ENCODE data around the gene ANKRD22.

The ANKRD22 gene

DNA sequence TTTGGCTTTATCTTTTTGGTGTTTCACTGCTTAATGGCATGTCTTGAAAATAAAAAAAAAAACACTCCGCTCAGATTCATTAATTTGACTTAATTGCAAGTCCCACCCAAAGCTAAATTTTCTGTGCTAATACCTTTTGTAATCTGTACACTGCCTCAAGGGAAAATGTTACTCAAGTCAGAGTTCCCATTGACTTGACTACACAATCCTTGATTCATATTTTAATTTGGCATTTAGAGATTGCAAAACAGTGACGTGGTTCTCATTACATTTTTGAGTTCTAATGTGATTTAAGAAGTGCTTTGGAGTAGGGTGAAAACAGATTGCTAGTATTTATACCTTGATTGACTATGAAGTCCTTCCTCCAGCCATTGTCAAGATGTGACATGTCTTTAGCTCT, 70.4 kb downstream of the ANKRD22 start:
- DNase-seq (ENCODE audit: extremely low spot score): no peak
- ChIA-PET CTCF (no interaction called here), POLR2A (interaction anchor here (0.5 kb wide), 1 partner anchor 920 kb away, joined by 4 read pairs; the partner anchor contains the start of gene KIF20B)
- TF ChIP-seq, protein P1, sequence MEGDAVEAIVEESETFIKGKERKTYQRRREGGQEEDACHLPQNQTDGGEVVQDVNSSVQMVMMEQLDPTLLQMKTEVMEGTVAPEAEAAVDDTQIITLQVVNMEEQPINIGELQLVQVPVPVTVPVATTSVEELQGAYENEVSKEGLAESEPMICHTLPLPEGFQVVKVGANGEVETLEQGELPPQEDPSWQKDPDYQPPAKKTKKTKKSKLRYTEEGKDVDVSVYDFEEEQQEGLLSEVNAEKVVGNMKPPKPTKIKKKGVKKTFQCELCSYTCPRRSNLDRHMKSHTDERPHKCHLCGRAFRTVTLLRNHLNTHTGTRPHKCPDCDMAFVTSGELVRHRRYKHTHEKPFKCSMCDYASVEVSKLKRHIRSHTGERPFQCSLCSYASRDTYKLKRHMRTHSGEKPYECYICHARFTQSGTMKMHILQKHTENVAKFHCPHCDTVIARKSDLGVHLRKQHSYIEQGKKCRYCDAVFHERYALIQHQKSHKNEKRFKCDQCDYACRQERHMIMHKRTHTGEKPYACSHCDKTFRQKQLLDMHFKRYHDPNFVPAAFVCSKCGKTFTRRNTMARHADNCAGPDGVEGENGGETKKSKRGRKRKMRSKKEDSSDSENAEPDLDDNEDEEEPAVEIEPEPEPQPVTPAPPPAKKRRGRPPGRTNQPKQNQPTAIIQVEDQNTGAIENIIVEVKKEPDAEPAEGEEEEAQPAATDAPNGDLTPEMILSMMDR (IDR thresholded peaks at IDR 0.05; ENCODE audit: control extremely low read depth, extremely low read depth, low read depth, missing control alignments): no peak
